AG04449 (cell line): ENCODE results near the gene HDLBP.

Experiments used
- CTCF ChIA-PET: fragments of 350-600 bp; formaldehyde crosslinking; extraction: SDS; loops from one replicate; lab custom pipeline; 2021; ENCODE audit warnings: antibody characterized with exemption; lab: Yijun Ruan, JAX
- POLR2A ChIA-PET: fragments of 400-600, 350-600 bp; formaldehyde crosslinking; extraction: SDS; loops from one replicate; lab custom pipeline; 2020; ENCODE audit warnings: antibody characterized with exemption, inconsistent platforms; lab: Yijun Ruan, JAX
- DNase-seq: peaks from one replicate; pipeline ENCODE4 v3.0.0-alpha.2; 2010; ENCODE audit warnings: low read depth, low spot score
- H3K4me3 ChIP-seq: 2 replicates; pipeline ENCODE4 v1.5.1; 2011; ENCODE audit warnings: low read depth, mild to moderate bottlenecking, control low read depth, low read length
- TF ChIP-seq, protein P1 (sequence below): IDR thresholded peaks from one replicate; pipeline ENCODE4 v1.5.1; 2011; ENCODE audit warnings: mild to moderate bottlenecking, moderate library complexity, low read length, control low read depth, inconsistent platforms; ENCODE audit not compliant: insufficient read depth; ENCODE audit errors: missing control alignments

The HDLBP gene

DNA sequence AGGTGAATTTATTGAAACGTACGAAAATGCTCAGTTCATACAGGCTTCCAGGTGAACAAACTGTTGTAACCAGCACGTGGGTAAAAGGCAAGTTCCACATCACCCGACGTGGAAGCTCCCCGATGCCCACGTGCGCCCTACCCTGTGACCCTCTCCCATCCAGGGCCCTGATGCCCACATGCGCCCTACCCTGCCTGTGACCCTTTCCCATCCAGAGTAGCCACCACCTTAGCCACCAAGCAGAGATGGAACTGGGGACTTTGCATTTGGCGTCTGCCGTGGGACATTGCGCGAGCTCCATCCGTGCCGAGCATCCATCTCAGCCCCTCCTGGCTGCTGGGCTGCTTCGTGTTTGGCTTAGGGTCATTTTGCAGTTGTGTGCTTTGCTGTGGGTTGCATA is 89.5 kb downstream of the HDLBP start:
- H3K4me3 ChIP-seq, result no peak overlapping the region
- DNase-seq, result no peak
- TF ChIP-seq, protein P1, sequence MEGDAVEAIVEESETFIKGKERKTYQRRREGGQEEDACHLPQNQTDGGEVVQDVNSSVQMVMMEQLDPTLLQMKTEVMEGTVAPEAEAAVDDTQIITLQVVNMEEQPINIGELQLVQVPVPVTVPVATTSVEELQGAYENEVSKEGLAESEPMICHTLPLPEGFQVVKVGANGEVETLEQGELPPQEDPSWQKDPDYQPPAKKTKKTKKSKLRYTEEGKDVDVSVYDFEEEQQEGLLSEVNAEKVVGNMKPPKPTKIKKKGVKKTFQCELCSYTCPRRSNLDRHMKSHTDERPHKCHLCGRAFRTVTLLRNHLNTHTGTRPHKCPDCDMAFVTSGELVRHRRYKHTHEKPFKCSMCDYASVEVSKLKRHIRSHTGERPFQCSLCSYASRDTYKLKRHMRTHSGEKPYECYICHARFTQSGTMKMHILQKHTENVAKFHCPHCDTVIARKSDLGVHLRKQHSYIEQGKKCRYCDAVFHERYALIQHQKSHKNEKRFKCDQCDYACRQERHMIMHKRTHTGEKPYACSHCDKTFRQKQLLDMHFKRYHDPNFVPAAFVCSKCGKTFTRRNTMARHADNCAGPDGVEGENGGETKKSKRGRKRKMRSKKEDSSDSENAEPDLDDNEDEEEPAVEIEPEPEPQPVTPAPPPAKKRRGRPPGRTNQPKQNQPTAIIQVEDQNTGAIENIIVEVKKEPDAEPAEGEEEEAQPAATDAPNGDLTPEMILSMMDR, result no peak
- ChIA-PET CTCF (interaction anchor here (0.7 to 1.3 kb wide), 4 partner anchors 10 to 375 kb away, joined by 3 to 4 read pairs (median 3); no protein-coding TSS in a partner anchor), POLR2A (interaction anchor here (1.8 kb wide), 1 partner anchor 89 kb away, joined by 4 read pairs; the partner anchor contains the start of genes HDLBP and SEPTIN2)

DNA sequence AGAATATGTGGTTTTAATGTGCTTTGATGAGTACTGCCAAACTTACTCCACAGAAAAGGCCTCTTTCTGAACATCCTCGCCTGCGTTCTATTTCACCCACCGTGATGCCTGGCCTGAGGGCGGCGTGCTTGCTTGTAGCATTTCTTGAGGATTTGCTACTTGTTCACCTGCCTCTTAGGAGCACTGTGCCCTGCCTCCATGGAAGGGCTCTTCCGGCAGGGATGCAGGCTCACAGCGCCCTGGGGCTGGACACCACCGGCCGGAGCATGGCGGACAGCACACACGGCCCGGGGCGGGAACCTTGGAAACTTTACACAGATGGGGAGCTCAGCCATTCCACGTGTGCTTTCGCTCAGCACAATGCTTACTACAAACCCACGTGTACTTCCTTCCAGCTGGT is 89.9 kb downstream of the HDLBP start:
- TF ChIP-seq, protein P1, result no peak
- CTCF ChIA-PET, result interaction anchor here (0.7 to 1.7 kb wide), 5 partner anchors 9 to 374 kb away, joined by 3 to 4 read pairs (median 3); no protein-coding TSS in a partner anchor
- no peak overlapping the region for H3K4me3 ChIP-seq
- POLR2A ChIA-PET, result interaction anchor here (1.8 kb wide), 1 partner anchor 90 kb away, joined by 4 read pairs; the partner anchor contains the start of genes HDLBP and SEPTIN2
- no peak for DNase-seq

DNA sequence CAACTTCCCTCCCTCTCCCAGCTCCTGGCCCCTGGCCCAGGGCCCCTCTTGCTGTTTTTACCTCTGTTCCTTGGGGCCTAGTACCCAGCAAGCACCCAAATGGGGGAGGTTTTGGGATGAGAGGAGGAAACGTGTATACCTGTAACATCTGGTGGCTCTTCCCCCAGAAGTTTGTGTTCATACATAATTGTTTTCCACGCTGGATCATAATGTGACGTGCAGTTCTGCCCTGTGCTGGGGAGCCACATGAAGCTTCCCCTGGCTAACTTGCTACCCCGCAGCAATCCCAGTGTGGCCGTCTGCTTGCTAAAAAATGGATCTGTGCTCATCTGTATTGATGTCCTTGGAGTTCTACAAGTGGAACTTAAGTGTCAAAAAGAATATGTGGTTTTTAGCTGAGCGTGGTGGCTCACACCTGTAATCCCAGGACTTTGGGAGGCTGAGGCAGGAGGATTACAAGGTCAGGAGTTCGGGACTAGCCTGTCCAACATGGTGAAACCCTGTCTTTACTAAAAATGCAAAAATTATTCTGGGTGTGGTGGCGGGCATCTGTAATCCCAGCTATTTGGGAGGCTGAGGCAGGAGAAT is 90.5 kb downstream of the HDLBP start:
- TF ChIP-seq, protein P1, result no peak
- no peak overlapping the region for H3K4me3 ChIP-seq
- CTCF ChIA-PET, result interaction anchor here (1.0 to 2.5 kb wide), 4 partner anchors 9 to 373 kb away, joined by 3 to 11 read pairs (median 4); no protein-coding TSS in a partner anchor
- POLR2A ChIA-PET, result interaction anchor here (0.6 to 1.8 kb wide), 3 partner anchors 47 to 90 kb away, joined by 3 to 4 read pairs (median 4); partner anchors contain the start of genes HDLBP and SEPTIN2
- DNase-seq, result no peak

DNA sequence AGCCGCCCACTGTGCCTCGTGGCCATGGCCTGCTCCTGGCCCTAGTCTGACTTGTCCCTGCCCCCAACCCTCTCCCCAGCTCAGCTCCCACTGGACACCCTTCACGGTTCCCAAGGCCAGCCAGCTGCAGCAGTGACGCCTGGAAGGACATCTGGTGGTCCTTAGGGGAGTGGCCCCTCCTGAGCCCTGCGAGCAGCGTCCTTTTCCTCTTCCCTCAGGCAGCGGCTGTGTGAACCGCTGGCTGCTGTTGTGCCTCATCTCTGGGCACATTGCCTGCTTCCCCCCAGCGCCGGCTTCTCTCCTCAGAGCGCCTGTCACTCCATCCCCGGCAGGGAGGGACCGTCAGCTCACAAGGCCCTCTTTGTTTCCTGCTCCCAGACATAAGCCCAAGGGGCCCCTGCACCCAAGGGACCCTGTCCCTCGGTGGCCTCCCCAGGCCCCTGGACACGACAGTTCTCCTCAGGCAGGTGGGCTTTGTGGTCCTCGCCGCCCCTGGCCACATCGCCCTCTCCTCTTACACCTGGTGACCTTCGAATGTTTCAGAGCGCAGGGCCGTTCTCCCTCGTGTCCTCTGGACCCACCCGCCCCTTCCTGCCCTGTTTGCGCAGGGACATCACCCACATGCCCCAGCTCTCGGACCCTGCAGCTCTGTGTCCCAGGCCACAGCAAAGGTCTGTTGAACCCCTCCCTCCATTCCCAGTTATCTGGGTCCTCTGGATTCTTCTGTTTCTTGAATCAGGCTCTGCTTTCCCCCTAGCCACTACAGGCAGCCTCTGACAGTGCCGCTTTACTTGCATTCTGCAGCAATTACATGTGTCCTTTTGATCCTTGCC is 91.2 kb downstream of the HDLBP start:
- TF ChIP-seq, protein P1, result no peak
- POLR2A ChIA-PET, result interaction anchor here (0.6 to 1.8 kb wide), 4 partner anchors 10 to 91 kb away, joined by 3 to 4 read pairs (median 4); partner anchors contain the start of genes HDLBP and SEPTIN2
- H3K4me3 ChIP-seq, result no peak overlapping the region
- DNase-seq, result no peak
- CTCF ChIA-PET, result interaction anchor here (1.7 to 2.5 kb wide), 2 partner anchors 10 to 373 kb away, joined by 3 to 11 read pairs; no protein-coding TSS in a partner anchor

DNA sequence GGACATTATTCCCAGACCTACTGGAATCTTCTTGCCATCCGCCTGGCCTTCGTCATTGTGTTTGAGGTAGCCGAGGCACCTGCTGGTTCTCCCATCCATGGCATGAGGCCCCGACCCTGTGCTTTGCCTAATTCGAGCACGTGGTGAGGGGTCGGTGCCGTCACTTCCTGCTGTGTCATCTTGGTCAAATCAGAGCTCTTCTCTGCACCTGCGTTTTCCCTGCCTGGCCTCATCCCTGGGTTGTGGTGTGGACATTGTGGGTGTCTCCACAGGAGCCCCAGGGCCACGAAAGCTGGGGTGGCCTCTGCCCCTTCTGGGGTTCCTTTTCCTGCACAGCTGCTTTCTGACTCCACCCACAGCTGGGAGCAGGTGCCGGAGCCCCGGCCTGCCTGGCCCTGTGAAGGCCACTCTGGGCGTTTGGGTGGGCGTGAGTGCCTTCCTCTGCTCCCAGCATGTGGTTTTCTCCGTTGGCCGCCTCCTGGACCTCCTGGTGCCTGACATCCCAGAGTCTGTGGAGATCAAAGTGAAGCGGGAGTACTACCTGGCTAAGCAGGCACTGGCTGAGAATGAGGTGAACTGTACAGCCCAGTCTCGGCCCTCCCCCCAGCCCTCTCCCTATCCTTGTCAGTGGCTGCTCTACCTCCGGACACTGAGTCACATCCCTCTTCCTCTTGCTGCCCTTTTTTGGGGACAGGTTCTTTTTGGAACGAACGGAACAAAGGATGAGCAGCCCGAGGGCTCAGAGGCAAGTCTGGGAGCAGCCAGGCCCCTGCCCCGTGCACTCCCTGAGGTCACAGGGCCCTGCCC is 92.1 kb downstream of the HDLBP start:
- H3K4me3 ChIP-seq, result no peak overlapping the region
- TF ChIP-seq, protein P1, result no peak
- ChIA-PET POLR2A (interaction anchor here (1.1 to 1.5 kb wide), 2 partner anchors 10 to 48 kb away, joined by 4 read pairs; no protein-coding TSS in a partner anchor), CTCF (interaction anchor here (1.7 to 2.5 kb wide), 2 partner anchors 11 to 372 kb away, joined by 3 to 11 read pairs; no protein-coding TSS in a partner anchor)
- DNase-seq, result no peak
